H9 (cell line): ENCODE measurements around the gene RELL1. TPM values are rescaled to one million over a fixed set of nuclear protein-coding genes. Genes with fewer than 3 reads are reported as not detected.

Experiments
- DNase-seq: peaks from one replicate; pipeline ENCODE4 v3.0.0-alpha.2; 2017
- H2AFZ ChIP-seq: one replicate; pipeline ENCODE4 v1.6.1; 2013; ENCODE audit warnings: mild to moderate bottlenecking, low read length, control low read depth, moderate library complexity
- H2AK5ac ChIP-seq: 2 replicates; pipeline ENCODE4 v1.6.1; 2013; ENCODE audit warnings: low read length, control low read depth, mixed read lengths; ENCODE audit not compliant: insufficient read length
- H2BK120ac ChIP-seq: one replicate; pipeline ENCODE4 v1.6.1; 2013; ENCODE audit warnings: low read depth, mild to moderate bottlenecking, low read length, control low read depth, inconsistent platforms; ENCODE audit not compliant: poor library complexity, severe bottlenecking
- H2BK12ac ChIP-seq: 2 replicates; pipeline ENCODE4 v1.6.1; 2013; ENCODE audit warnings: low read length, control low read depth, mixed read lengths, low read depth; ENCODE audit not compliant: insufficient read length
- H2BK15ac ChIP-seq: 2 replicates; pipeline ENCODE4 v1.6.1; 2013; ENCODE audit warnings: low read depth, low read length, control low read depth
- H2BK20ac ChIP-seq: one replicate; pipeline ENCODE4 v1.6.1; 2013; ENCODE audit warnings: low read depth, mild to moderate bottlenecking, low read length, control low read depth, inconsistent platforms; ENCODE audit not compliant: poor library complexity, severe bottlenecking
- H2BK5ac ChIP-seq: 2 replicates; pipeline ENCODE4 v1.6.1; 2013; ENCODE audit warnings: low read length, control low read depth, mixed read lengths; ENCODE audit not compliant: insufficient read length
- H3K14ac ChIP-seq: 2 replicates; pipeline ENCODE4 v1.6.1; 2013; ENCODE audit warnings: low read length, control low read depth; ENCODE audit not compliant: insufficient read depth
- H3K18ac ChIP-seq: 2 replicates; pipeline ENCODE4 v1.6.1; 2013; ENCODE audit warnings: low read depth, mild to moderate bottlenecking, mixed read lengths, low read length, control low read depth; ENCODE audit not compliant: insufficient read length
- H3K23ac ChIP-seq: 2 replicates; pipeline ENCODE4 v1.6.1; 2013; ENCODE audit warnings: low read length, control low read depth, mixed read lengths, low read depth; ENCODE audit not compliant: insufficient read length
- H3K23me2 ChIP-seq: 2 replicates; pipeline ENCODE4 v1.6.1; 2013; ENCODE audit warnings: low read depth, mild to moderate bottlenecking, mixed read lengths, low read length, control low read depth; ENCODE audit not compliant: insufficient read length, poor library complexity, severe bottlenecking
- H3K27ac ChIP-seq: 2 replicates; pipeline ENCODE4 v1.5.1; 2013; ENCODE audit warnings: low read length, control low read depth, mixed read lengths, low read depth; ENCODE audit not compliant: insufficient read length
- H3K27me3 ChIP-seq: 2 replicates; pipeline ENCODE4 v1.6.1; 2013; ENCODE audit warnings: low read length, control low read depth, inconsistent platforms; ENCODE audit not compliant: insufficient read depth
- H3K4ac ChIP-seq: 2 replicates; pipeline ENCODE4 v1.6.1; 2013; ENCODE audit warnings: low read depth, mild to moderate bottlenecking, control low read depth, inconsistent platforms, low read length, moderate library complexity
- H3K4me1 ChIP-seq: 2 replicates; pipeline ENCODE4 v1.6.1; 2013; ENCODE audit warnings: low read length, control low read depth, inconsistent platforms; ENCODE audit not compliant: insufficient read depth
- H3K4me2 ChIP-seq: 2 replicates; pipeline ENCODE4 v1.6.1; 2013; ENCODE audit warnings: low read length, control low read depth, mixed read lengths; ENCODE audit not compliant: insufficient read length, insufficient read depth
- H3K56ac ChIP-seq: 2 replicates; pipeline ENCODE4 v1.6.1; 2013; ENCODE audit warnings: low read depth, mild to moderate bottlenecking, mixed read lengths, low read length, control low read depth; ENCODE audit not compliant: insufficient read length
- H3K79me1 ChIP-seq: 2 replicates; pipeline ENCODE4 v1.6.1; 2013; ENCODE audit warnings: low read depth, mild to moderate bottlenecking, moderate library complexity, low read length, control low read depth, inconsistent platforms; ENCODE audit not compliant: insufficient read depth, poor library complexity, severe bottlenecking
- H3K79me2 ChIP-seq: 2 replicates; pipeline ENCODE4 v1.6.1; 2013; ENCODE audit warnings: low read length, control low read depth, inconsistent platforms; ENCODE audit not compliant: insufficient read depth
- H3K9ac ChIP-seq: 2 replicates; pipeline ENCODE4 v1.6.1; 2013; ENCODE audit warnings: low read length, control low read depth, mixed read lengths; ENCODE audit not compliant: insufficient read length; ENCODE audit errors: extremely low read depth
- H3K9me3 ChIP-seq: one replicate; pipeline ENCODE4 v1.6.1; 2013; ENCODE audit warnings: low read depth, low read length, inconsistent platforms; ENCODE audit not compliant: control insufficient read depth
- H3T11ph ChIP-seq: one replicate; pipeline ENCODE4 v1.6.1; 2013; ENCODE audit warnings: mild to moderate bottlenecking, low read length, control low read depth, inconsistent platforms
- H4K20me1 ChIP-seq: one replicate; pipeline ENCODE4 v1.6.1; 2013; ENCODE audit not compliant: control insufficient read depth, insufficient read length, insufficient read depth
- H4K5ac ChIP-seq: 2 replicates; pipeline ENCODE4 v1.6.1; 2013; ENCODE audit warnings: low read depth, mild to moderate bottlenecking, mixed read lengths, low read length, control low read depth; ENCODE audit not compliant: insufficient read length
- H4K8ac ChIP-seq: replicated peaks from 2 replicates; pipeline ENCODE4 v1.6.1; 2013; ENCODE audit warnings: low read length, control low read depth, mixed read lengths, low read depth; ENCODE audit not compliant: insufficient read length
- H4K91ac ChIP-seq: 2 replicates; pipeline ENCODE4 v1.6.1; 2013; ENCODE audit warnings: low read depth, mild to moderate bottlenecking, moderate library complexity, mixed read lengths, low read length, control low read depth; ENCODE audit not compliant: insufficient read length
- H3K27ac Mint-ChIP-seq, 3 experiments: 2 replicates in 2 of 3; 3 replicates in 1 of 3; pipeline ENCODE4 v1.8.0; 2020 to 2021; ENCODE audit warnings: mixed read lengths in 3 of 3, mild to moderate bottlenecking in 1 of 3, moderate library complexity in 1 of 3
- H3K27me3 Mint-ChIP-seq: 2 replicates; pipeline ENCODE4 v1.8.0; 2021; ENCODE audit warnings: low read depth, mild to moderate bottlenecking, moderate library complexity, mixed read lengths
- H3K36me3 Mint-ChIP-seq, 3 experiments: 2 replicates in 2 of 3; 3 replicates in 1 of 3; pipeline ENCODE4 v1.8.0; 2020 to 2021; ENCODE audit warnings: low read depth in 3 of 3, mixed read lengths in 3 of 3; ENCODE audit not compliant: insufficient read depth in 1 of 3
- H3K4me1 Mint-ChIP-seq, 2 experiments: 2 replicates each; pipeline ENCODE4 v1.8.0; 2020; ENCODE audit warnings: mixed read lengths in 2 of 2
- H3K4me3 Mint-ChIP-seq, 2 experiments: 2 replicates in 1 of 2; 3 replicates in 1 of 2; pipeline ENCODE4 v1.8.0; 2020 to 2021; ENCODE audit warnings: mild to moderate bottlenecking in 2 of 2, mixed read lengths in 2 of 2, moderate library complexity in 1 of 2
- H3K9me3 Mint-ChIP-seq, 2 experiments: 2 replicates in 1 of 2; 3 replicates in 1 of 2; pipeline ENCODE4 v1.8.0; 2020; ENCODE audit warnings: mild to moderate bottlenecking in 2 of 2, mixed read lengths in 2 of 2, moderate library complexity in 1 of 2
- CTCF ChIP-seq: fragments of 200-600 bp; sonication (generic); conservative IDR thresholded peaks from 3 replicates; pipeline ENCODE4 v1.8.0; 2021; ENCODE audit warnings: antibody characterized with exemption, mild to moderate bottlenecking
- WGBS: extraction: QIAGEN DNeasy Blood & Tissue Kit; methylation state at CpG from one replicate; pipeline ENCODE4 v1.1.7; 2013; ENCODE audit warnings: missing lambda C conversion rate, low lambda C conversion rate, mixed read lengths; ENCODE audit not compliant: insufficient read length; ENCODE audit errors: extremely low coverage; 5-methylcytosine and 5-hydroxymethylcytosine counted together
- total RNA-seq: library from RNA; stranded (reverse); gene quantifications from 2 replicates; pipeline ENCODE4 v1.2.1, GENCODE V29; 2021

RELL1 gene
- total RNA-seq, 1 experiment from 2014 or later, result 10.8 TPM

DNA sequence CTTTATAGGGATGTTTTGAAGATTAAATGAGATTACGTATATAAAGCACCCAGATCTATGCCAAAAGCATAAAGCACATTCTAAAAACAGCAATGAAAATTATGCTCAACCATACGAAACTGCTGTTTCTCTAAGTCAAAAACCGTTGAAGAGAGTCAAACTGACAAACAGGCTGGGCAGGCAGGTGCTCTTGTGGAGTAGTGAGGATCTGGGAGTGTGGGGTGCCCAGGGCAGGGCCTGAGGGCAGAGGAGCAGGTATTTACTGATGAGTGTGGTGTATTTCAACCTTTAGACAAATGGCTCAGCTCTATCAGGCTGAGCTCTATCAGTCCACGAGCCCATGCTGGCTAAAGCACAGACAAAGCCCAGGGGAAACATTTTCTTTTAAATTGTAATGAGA, 40.4 kb downstream of the RELL1 start:
- Histone ChIP-seq H4K5ac (no peak overlapping the region), H2BK5ac (no peak overlapping the region), H3K9ac (no peak overlapping the region), H4K8ac (no peak overlapping the region), H2AFZ (no peak overlapping the region), H4K91ac (no peak overlapping the region), H3K23me2 (no peaks in the 10 kb centered on the region), H3K4me2 (no peak overlapping the region), H2BK120ac (no peak overlapping the region), H3K56ac (no peak overlapping the region), H3K18ac (no peak overlapping the region), H4K20me1 (no peaks in the 10 kb centered on the region), H2BK20ac (no peak overlapping the region), H3K9me3 (no peaks in the 10 kb centered on the region), H3K14ac (no peak overlapping the region), H3K27ac (no peak overlapping the region), H2BK12ac (no peak overlapping the region), H2BK15ac (no peak overlapping the region), H3K23ac (no peak overlapping the region), H3T11ph (no peak overlapping the region), H3K27me3 (no peaks in the 10 kb centered on the region), H3K4ac (no peak overlapping the region), H3K79me1 (no peaks in the 10 kb centered on the region), H3K4me1 (peaks cover 16% of the 10 kb centered on the region; the same call in 1 of the 2 replicates), H2AK5ac (no peak overlapping the region), H3K79me2 (no peaks in the 10 kb centered on the region)
- no peaks in the 10 kb centered on the region for H3K9me3 Mint-ChIP-seq
- WGBS, result no CpG with 5 or more reads among the region's 4 CpGs
- H3K36me3 Mint-ChIP-seq, result peaks cover 3 to 15% (median 14%) of the 10 kb centered on the region in 3 experiments; a peak in 3 of 7 replicates
- H3K4me1 Mint-ChIP-seq, result peaks cover 42 to 45% of the 10 kb centered on the region in 2 experiments
- no peak for DNase-seq
- H3K27ac Mint-ChIP-seq, result peak overlapping the region in 1 of 3 experiments; percentile 52; a peak in 2 of 7 replicates
- no peak for TF ChIP-seq CTCF
- H3K4me3 Mint-ChIP-seq, result no peak overlapping the region; a peak in 1 of 5 replicates
- H3K27me3 Mint-ChIP-seq, result peaks cover 7% of the 10 kb centered on the region; the same call in 1 of the 2 replicates
